ENCODE measurements around the gene ROBO2.
A peak's percentile ranks its signal among the peaks of the same experiment; 100 is the strongest.

ROBO2 gene

DNA sequence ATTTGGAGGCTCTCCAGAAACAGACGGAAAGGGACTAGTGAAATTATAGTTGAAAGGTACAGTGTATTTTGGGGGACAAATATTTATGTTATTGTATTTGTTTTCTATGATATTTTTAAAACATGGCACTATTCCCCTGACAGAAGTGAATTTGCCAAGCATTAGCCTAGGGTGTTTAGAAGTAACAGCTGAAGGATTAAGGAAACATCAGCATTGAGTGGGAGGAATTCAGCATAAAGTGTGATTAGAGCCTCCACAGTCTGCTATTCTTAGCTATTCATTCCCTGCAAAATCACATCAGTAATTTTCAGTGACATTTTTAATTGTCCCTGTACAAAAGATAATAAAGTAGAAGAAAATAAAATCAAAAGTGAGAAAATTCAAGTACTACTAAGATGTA lies 231.4 kb downstream of the ROBO2 start:
- DNase-seq: no peak

DNA sequence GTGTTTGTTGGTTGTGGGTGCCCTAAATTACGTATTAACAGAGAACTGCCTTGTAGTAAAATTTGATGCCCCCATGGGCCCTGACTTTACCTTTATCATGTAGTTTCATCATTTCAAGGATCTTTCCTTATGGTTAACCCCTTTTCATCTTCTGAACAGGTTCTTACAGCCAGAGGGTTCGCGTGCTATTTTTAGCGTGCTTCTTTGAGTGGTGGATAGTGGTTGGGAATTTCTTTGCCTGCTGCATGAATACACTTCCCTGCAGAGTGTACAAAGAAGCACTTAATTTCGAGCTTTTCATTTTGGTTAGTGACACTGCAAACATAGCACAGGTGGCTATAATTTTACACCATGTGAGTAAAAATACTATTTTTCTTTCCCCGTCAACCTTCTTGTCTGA lies 231.8 kb downstream of the ROBO2 start:
- no peak for DNase-seq

DNA sequence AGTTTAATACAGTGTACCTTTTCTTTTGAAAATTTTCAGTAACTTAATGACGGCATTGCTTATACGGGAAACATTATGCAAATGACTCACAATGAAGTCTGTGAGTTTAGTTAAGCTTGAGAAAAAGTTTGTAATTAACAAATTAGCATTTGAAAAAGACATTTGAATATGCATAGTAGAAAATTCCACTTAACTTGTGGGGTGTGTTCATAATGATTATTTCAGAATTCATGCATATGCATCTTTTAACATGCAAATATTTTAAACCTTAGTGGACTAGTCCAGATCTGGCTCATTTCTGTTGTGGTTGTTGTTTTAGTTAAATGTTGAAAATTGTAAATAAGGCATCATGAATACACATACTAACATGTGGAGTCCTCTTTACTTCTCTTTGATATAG lies 239.4 kb downstream of the ROBO2 start:
- no peak for DNase-seq

DNA sequence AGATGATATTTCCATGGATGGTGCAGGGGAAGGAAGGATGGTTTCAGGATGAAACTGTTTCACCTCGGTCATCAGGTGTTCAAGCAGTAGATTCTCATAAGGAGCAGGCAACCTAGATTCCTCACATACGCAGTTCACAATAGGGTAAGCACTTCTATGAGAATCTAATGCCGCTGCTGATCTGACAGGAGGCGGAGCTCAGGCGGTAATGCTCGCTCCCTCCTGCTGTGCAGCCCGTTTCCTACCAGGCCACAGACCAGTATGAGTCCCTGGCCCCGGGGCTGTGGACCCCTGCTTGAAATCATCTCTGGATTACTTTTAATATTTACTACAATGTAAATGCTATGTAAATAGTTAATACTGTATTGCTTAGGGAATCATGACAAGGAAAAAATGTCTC lies 241.8 kb downstream of the ROBO2 start:
- DNase-seq: no peak

GRCh38 chr3:77283108-77283507 lies 243.2 kb downstream of the ROBO2 start:
- no peak for DNase-seq

DNA sequence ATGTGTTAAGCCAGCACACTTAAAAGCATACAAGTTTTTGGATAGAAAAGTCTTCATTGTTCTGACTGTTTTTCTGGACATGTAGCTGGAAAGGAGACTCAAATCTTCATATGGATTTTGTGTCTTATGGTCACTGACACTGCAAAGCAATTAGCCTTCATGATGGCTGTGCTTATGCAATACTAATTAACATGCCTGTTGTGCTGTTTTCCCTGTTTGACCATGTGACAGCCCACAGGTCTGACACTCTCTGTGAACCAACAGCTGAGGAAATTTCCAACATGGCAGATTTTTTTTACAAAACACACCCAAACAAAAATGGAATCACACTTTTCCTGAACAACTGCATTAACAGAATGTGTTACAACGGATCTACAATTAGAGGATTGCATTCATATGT lies 248.4 kb downstream of the ROBO2 start:
- DNase-seq: no peak

GRCh38 chr3:77296527-77296926 lies 256.6 kb downstream of the ROBO2 start:
- no peak for DNase-seq

DNA sequence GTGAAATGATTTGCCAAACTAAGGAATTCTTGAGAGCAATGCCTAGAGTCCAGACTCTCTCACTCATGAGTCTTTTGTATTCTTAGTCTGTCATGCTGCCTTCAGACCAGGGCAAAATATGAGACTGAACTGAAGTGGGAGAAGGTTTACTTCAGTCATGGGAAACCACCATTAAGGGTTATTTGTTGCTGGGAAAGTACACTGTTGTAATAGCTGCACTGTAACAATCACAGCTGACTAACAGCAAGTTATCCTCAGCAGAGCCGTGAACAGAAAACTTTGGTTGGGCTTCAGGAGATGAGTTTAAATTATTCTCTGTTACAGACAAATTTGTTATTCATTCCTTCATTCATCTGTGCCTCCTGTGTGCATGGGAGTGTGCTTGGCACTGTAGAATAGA lies 258.5 kb downstream of the ROBO2 start:
- no peak for DNase-seq

GRCh38 chr3:77303955-77304699 lies 264.2 kb downstream of the ROBO2 start:
- DNase-seq: no peak

GRCh38 chr3:77304700-77305021 lies 264.8 kb downstream of the ROBO2 start:
- no peak for DNase-seq

DNA sequence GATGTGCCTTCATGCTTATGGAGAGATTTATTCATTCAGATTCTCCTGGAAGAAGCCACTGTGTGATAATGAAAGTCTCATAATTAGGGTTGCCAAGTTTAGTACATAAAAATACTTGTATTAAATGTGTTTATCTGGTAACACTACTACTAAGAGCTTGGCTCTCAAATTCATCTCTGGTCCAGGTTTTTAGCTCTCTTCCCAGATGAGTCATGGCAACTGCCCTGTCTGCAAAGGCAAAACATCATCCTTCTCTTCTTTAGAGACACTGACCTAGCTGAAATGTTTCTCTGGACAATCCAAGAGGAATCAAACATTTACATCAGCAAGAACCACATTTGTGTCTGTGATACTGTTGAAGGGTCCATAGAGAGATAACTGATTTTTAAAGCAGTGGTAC lies 269.6 kb downstream of the ROBO2 start:
- no peak for DNase-seq

- DNase-seq: no peak
Observed at GRCh38 chr3:77313843-77314242, 273.9 kb downstream of the ROBO2 start.

- no peak for DNase-seq
Observed at GRCh38 chr3:77319711-77320110, 279.8 kb downstream of the ROBO2 start.

DNA sequence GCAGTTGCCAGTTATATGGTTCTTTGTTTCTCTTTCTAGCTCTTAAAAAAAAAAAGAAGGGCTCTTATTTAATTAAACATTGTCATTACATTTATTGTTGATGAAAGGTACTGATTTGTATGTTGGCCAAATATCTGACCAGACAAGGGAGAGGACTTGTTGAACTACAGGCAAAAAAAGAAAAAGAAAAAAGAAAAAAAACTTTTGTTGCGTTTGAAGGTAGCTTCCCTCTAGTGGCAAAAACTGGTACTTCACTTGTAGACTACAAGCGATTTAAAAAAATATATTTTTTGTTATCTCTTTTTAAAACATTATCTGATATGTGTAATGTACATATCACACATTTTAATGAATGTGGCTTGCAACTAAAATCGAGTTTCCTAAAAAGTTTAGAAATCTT lies 280.6 kb downstream of the ROBO2 start:
- peak; percentile 3 for DNase-seq

- no peak for DNase-seq
Observed at GRCh38 chr3:77321646-77322045, 281.7 kb downstream of the ROBO2 start.

DNA sequence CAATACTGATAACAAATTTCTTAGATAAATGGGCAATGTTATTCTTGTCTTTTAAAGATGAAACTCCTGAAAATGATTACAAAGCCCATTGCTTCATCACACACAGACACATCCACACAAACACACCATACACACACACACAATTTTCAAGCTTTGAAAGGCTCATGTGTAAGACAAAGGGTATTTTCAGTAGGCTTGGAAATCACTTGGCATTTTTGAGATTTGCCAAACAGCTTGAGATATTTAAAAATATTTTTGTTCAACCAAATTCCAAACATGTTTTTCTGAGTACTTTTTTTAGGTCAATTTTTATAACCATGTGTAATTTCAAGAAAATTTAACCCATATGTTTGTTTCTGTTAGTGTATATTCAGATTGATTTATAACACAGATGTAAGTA lies 283.7 kb downstream of the ROBO2 start:
- no peak for DNase-seq

- no peak for DNase-seq
Observed at GRCh38 chr3:77324105-77324504, 284.2 kb downstream of the ROBO2 start.

GRCh38 chr3:77325280-77325679 lies 285.4 kb downstream of the ROBO2 start:
- no peak for DNase-seq

DNA sequence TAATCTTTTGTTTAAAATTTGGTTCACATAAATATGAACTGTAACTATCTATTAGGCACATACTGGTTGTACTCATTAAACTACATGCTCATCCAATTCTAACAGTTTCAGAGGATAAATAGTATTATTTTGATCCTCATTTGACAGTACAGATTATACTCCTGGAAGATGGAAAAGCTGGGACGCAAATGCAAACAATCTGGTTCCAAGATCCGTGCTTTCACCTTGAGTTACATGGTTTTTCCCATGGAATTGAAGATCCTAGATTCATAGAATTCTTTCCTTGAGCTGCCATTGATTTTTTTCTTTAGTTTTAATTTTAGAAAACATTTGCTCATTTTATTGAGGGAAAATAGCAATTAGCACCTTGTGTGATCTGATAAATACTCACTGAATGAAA lies 285.8 kb downstream of the ROBO2 start:
- no peak for DNase-seq

GRCh38 chr3:77326586-77326985 lies 286.7 kb downstream of the ROBO2 start:
- DNase-seq: no peak

DNA sequence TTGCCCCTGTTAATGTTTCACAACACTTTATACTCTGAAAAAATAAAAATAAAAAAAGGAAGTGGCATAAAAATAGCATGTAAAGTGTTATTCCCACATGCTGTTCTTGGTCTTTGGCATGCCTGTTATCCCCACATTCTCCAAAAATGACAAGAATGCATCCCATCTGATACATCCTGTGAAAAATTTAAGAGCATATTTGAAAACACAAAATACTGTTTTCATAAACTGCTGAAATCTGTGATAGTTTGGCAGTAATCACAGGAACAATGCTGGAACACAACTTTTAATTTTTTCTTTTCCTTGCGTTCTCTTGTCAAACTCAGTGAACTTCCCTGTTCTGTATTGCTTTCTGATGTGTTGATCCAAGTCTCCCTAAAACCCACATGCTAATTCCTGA lies 288.8 kb downstream of the ROBO2 start:
- no peak for DNase-seq

DNA sequence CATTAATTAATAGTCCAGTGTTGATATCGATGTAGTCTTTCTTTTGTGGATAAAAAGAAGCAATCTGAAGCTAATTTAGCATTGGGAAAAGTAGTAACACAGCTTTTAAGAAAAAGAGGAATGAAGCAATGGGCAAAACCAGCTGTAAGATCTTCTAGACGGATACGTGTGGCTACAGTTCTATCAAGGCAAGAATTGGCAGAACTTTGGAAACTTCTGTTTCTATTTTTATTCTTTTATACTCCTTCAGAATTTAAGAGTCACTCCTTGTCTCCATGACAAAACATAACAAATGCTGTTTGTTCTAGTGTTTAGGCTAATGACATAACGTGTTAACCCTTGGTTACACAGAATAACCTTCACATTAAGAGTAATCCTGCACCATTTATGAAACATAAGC lies 289.2 kb downstream of the ROBO2 start:
- no peak for DNase-seq

GRCh38 chr3:77338195-77338594 lies 298.3 kb downstream of the ROBO2 start:
- no peak for DNase-seq

DNA sequence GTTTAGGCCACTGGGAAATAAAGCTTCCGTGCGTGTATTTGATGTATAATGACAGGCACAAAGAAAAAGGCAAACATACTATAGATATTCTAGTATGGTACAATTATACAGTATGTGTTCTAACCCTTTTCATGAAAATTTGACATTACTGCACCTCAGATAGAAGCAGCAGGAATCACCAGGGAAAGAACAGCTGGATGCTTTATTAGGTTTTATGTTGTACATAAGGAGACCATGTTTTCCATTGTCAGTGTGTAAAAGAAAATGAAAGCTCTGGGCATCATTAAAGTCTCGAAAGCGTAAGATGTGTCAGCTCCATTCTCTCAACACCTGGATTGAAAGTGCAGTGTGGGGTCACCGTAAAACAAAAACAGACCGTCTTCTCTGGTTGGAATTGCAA lies 302.1 kb downstream of the ROBO2 start:
- DNase-seq: no peak

DNA sequence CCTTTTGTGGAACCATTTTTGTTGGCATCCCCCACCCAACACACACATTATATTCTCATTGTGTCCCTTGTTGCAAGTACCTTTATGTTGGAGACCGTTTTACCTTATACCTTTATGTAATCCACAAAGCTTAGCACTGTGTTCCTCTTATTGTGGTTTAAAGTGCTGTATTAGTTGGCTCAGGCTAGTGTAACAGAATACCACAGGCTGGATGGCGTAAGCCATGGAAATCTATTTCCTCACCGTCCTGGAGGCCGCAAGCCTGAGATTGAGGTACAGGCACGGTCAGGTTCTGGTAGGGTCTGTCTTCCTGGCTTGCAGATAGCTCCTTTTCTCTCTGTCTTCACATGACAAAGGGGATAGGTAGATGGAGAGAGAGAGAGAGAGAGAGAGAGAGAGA lies 302.8 kb downstream of the ROBO2 start:
- DNase-seq: no peak

DNA sequence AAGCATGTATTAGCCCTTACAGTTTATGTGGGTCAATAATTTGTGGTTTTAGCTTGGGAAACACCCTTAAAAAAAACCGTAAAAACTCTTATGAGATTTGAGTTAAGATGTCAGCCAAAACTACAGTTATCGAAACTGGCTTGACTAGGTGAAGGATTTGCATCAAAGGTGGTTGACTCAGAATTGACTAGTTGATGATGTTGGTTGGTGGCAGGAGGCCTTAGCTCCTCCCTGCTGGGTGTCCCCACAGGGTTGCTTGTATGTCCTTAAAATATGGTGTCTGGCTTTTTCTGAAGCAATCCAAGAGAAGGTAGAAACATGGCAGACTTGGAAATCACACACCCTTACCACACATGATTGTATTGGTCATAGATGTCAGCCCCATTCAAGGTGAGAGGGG lies 305.1 kb downstream of the ROBO2 start:
- DNase-seq: no peak

All from NCI-H2171 (cell line).